Measurements from ENCODE around the gene RBM18. TPM values are rescaled to one million over a fixed set of nuclear protein-coding genes. Genes with fewer than 3 reads are reported as not detected.

RBM18 gene
- total RNA-seq, 1 donor from 2014 or later: 20.2 TPM

DNA sequence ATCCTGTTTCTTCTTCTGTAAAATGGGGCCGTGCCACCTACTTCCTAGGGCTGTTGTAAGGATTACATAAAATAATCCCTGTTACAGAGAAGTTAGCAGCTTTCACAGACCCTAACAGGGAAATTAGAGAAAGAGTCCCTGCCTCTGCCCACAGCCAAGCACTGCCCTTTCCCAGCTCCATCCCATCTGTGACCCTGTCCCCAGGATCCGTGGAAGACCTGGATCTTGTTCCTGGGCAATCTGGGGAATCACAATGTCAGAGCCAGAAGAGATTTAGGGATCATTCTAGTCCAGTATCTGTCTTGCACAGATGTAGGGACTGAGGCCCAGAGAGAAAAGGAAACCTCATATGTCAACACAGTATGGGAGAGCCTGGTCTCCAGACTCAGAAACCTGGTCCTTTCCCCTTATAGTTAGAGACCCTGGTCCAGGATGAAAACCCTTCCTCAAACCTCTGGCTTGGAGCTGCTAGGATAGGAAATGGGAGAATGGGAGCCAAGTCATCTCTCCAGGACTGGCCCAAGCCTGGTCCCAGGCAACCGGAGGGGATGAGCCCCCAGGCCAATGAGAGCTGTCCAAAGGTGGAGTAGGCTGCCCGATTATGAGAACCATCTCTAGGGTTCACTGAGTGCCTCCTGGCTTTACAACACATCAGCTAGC lies 48.4 kb downstream of the RBM18 start:
- peaks cover 83% of the 10 kb centered on the region for H3K27me3 Mint-ChIP-seq (ENCODE audit: low read depth)
- H3K4me1 Mint-ChIP-seq (ENCODE audit: low read depth): peaks cover 32% of the 10 kb centered on the region
- no peaks in the 10 kb centered on the region for H3K9me3 Mint-ChIP-seq (ENCODE audit: low read depth)
- no peaks in the 10 kb centered on the region for H3K36me3 Mint-ChIP-seq (ENCODE audit: low read depth)
- no peak overlapping the region for H3K27ac Mint-ChIP-seq (ENCODE audit: unreplicated experiment)
- no peak for TF ChIP-seq CTCF (IDR thresholded peaks at IDR 0.05)
- H3K4me3 Mint-ChIP-seq (ENCODE audit: unreplicated experiment): no peak overlapping the region
- no peak for DNase-seq (ENCODE audit: low spot score)

DNA sequence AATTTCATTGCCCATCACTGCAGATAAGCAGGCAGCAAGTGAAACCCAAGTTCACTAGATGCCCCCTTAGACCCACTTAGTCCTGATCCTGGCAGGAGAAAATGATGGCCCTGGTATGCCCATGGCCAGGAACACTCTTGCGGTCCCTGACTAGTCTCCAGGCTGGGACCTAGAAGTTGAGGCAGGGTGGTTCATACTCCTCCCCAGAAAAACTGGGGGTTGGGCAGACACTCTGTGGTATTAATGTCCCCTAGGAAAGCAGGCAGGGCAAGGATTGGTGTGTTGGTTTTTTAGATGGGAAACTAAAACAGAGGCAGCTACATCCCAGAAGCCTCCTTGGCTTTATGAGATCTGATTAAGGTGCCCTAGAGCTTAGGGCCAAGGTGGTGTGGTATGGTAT lies 49.0 kb downstream of the RBM18 start:
- TF ChIP-seq CTCF (IDR thresholded peaks at IDR 0.05): no peak
- no peak for DNase-seq (ENCODE audit: low spot score)
- H3K27me3 Mint-ChIP-seq (ENCODE audit: low read depth): peaks cover 85% of the 10 kb centered on the region
- no peaks in the 10 kb centered on the region for H3K9me3 Mint-ChIP-seq (ENCODE audit: low read depth)
- H3K4me3 Mint-ChIP-seq (ENCODE audit: unreplicated experiment): no peak overlapping the region
- H3K27ac Mint-ChIP-seq (ENCODE audit: unreplicated experiment): no peak overlapping the region
- peaks cover 32% of the 10 kb centered on the region for H3K4me1 Mint-ChIP-seq (ENCODE audit: low read depth)
- no peaks in the 10 kb centered on the region for H3K36me3 Mint-ChIP-seq (ENCODE audit: low read depth)

DNA sequence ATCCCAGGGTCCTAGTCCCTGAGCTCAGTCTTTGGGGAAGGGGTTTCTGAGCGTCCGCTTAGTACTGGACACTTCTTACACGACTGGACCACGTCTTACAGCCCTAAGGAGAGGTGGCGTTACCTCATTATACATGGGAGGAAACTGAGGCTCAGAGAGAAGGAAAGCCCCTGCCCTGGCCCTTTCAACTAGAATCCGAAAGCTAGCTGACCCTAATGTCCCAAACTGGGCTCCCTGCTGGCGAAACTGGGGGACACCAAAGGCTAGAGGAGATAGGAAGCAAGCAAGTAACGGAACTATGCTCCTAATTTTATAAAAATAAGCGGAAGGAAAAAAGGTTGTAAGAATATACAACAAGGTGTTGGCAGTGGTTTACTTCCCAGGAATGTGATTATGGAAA lies 50.1 kb downstream of the RBM18 start:
- Mint-ChIP-seq H3K4me3 (ENCODE audit: unreplicated experiment) (peak overlapping the region; percentile 47), H3K36me3 (ENCODE audit: low read depth) (no peaks in the 10 kb centered on the region), H3K27ac (ENCODE audit: unreplicated experiment) (no peak overlapping the region), H3K9me3 (ENCODE audit: low read depth) (no peaks in the 10 kb centered on the region), H3K4me1 (ENCODE audit: low read depth) (peaks cover 21% of the 10 kb centered on the region), H3K27me3 (ENCODE audit: low read depth) (peaks cover 79% of the 10 kb centered on the region)
- no peak for TF ChIP-seq CTCF (IDR thresholded peaks at IDR 0.05)
- no peak for DNase-seq (ENCODE audit: low spot score)

DNA sequence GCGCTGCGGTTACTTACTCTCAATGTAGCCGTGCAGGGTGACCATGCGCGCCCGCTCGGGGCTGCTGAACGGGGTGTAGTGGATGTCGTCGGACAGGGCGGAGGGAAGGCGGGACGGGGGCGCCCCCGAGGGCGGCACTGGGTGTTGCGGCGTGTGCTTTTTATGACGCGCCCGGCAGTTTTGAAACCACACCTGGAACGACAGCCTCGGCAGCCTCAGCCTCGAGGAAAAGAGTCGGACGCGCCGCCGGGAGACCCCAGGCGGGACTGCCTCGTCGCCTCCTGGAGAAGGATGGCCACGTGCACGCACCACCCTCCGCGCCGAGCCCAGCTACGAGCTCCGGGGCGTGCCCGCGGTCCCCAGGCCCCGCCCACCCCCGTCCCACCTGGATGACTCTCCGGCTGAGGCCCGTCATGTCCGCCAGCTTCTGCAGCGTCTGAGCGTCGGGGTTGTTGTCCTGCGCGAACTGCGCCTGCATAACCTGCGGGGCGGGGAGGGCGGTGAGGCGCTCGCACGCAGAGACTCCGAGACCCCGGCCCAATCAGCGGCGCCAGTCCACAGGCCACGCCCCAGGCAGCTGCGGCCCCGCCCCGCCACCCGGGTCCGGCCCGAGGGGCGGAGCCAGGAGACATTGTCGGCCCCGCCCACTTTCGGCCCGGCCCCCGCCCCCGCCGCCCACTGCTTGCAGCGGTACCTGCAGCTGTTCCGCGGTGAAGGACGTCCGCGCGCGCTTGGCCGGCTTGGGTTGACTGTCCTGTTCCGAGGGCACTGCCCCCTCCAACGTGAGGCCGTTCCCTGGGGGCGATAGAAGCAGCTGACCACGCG lies 50.8 kb downstream of the RBM18 start:
- peaks cover 14% of the 10 kb centered on the region for H3K4me1 Mint-ChIP-seq (ENCODE audit: low read depth)
- H3K36me3 Mint-ChIP-seq (ENCODE audit: low read depth): no peaks in the 10 kb centered on the region
- no peaks in the 10 kb centered on the region for H3K9me3 Mint-ChIP-seq (ENCODE audit: low read depth)
- H3K27me3 Mint-ChIP-seq (ENCODE audit: low read depth): peaks cover 75% of the 10 kb centered on the region
- TF ChIP-seq CTCF (IDR thresholded peaks at IDR 0.05): peak; percentile 21
- DNase-seq (ENCODE audit: low spot score): no peak
- H3K4me3 Mint-ChIP-seq (ENCODE audit: unreplicated experiment): peak overlapping the region; percentile 49
- no peak overlapping the region for H3K27ac Mint-ChIP-seq (ENCODE audit: unreplicated experiment)

DNA sequence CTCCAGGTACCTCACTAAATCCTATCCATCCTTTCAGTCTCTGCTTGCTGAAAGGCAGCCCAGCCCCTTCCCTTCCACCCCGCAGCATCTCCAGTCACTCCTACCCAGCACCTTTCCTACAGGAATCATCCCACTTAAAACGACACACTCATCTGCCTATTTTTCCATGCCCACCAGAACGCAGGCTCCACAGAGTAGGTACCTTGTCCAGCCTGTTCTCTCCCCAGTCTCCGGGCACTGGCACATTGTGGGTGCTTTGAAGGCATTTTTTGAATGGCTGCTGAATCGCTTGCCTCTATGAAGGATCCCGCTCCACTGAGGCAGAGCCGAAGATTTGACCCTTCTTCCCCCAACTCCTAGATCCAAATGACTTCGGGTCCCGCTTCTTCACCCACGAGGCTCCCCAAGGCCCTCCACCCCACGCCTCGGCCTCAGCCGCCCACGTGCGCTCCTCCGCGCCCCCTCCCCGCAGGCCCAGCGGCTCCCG lies 51.5 kb downstream of the RBM18 start:
- H3K9me3 Mint-ChIP-seq (ENCODE audit: low read depth): no peaks in the 10 kb centered on the region
- peak overlapping the region; percentile 49 for H3K4me3 Mint-ChIP-seq (ENCODE audit: unreplicated experiment)
- no peak for DNase-seq (ENCODE audit: low spot score)
- H3K36me3 Mint-ChIP-seq (ENCODE audit: low read depth): no peaks in the 10 kb centered on the region
- H3K27me3 Mint-ChIP-seq (ENCODE audit: low read depth): peaks cover 71% of the 10 kb centered on the region
- peaks cover 9% of the 10 kb centered on the region for H3K4me1 Mint-ChIP-seq (ENCODE audit: low read depth)
- no peak for TF ChIP-seq CTCF (IDR thresholded peaks at IDR 0.05)
- no peak overlapping the region for H3K27ac Mint-ChIP-seq (ENCODE audit: unreplicated experiment)

Measured in chondrocyte (in vitro differentiated cells).